ENCODE results near the gene HTR6. TPM values are rescaled to one million over a fixed set of nuclear protein-coding genes. Genes with fewer than 3 reads are reported as not detected.

Gene HTR6
- total and polyA plus RNA-seq, 2 of the 4 experiments (the other 2 are of a cell fraction) = not detected

GRCh38 chr1:19684677-19685076 lies 20.0 kb downstream of the HTR6 start:
- Histone ChIP-seq H3K18ac (ENCODE audit: low read depth, low read length) (no peak overlapping the region), H3K9me3 (ENCODE audit: control insufficient read depth, insufficient read depth, low read length) (peaks cover 3% of the 10 kb centered on the region; the same call in 1 of the 2 replicates), H2BK20ac (ENCODE audit: low read depth, low read length) (no peak overlapping the region), H2BK15ac (ENCODE audit: low read depth, low read length) (no peak overlapping the region), H3K4me2 (ENCODE audit: low read depth, low read length) (no peak overlapping the region), H4K91ac (ENCODE audit: insufficient read depth, low read depth, low read length) (no peak overlapping the region), H4K8ac (ENCODE audit: low read depth in 2 of 2, low read length in 2 of 2) (no peak overlapping the region), H3K9ac (ENCODE audit: low read depth, low read length) (no peak overlapping the region), H3K14ac (replicated peaks; ENCODE audit: low read depth, low read length) (no peak overlapping the region), H2BK5ac (ENCODE audit: low read depth, low read length, poor library complexity, severe bottlenecking) (no peak overlapping the region), H2AFZ (replicated peaks; ENCODE audit: low read length, poor library complexity) (no peak overlapping the region), H2BK120ac (ENCODE audit: low read depth, low read length) (no peak overlapping the region), H4K20me1 (ENCODE audit: insufficient read depth, low read length) (no peaks in the 10 kb centered on the region; the same call in 1 of the 2 replicates), H3K27ac (ENCODE audit: insufficient read depth, low read length) (no peak overlapping the region), H3K9me1 (ENCODE audit: insufficient read depth, low read length) (no peaks in the 10 kb centered on the region; the same call in 1 of the 2 replicates), H2AK9ac (replicated peaks; ENCODE audit: low read depth, low read length, poor library complexity) (no peak overlapping the region), H3K4me1 (ENCODE audit: control insufficient read depth, insufficient read depth, low read length) (no peaks in the 10 kb centered on the region), H3K27me3 (ENCODE audit: control insufficient read depth, insufficient read depth, low read length) (no peaks in the 10 kb centered on the region), H3K4me3 (ENCODE audit: insufficient read depth, low read depth, low read length) (no peak overlapping the region), H3K56ac (ENCODE audit: extremely low read depth, insufficient read depth, low read length) (no peak overlapping the region), H3K23ac (ENCODE audit: low read depth, low read length) (no peak overlapping the region), H3K4ac (ENCODE audit: low read depth, low read length) (no peak overlapping the region), H4K5ac (ENCODE audit: low read depth, low read length) (no peak overlapping the region), H3K36me3 (ENCODE audit: control insufficient read depth, insufficient read depth, low read length) (peaks cover 5% of the 10 kb centered on the region; the same call in 1 of the 2 replicates), H2AK5ac (ENCODE audit: low read depth, low read length) (no peak overlapping the region), H3K79me1 (ENCODE audit: low read depth in 1 of 2, low read length in 2 of 2) (no peaks in the 10 kb centered on the region)
- no peak for TF ChIP-seq FOS (IDR thresholded peaks at IDR 0.05; ENCODE audit: low read depth, low read length)
- no peak for TF ChIP-seq MAZ (IDR thresholded peaks at IDR 0.05; ENCODE audit: borderline replicate concordance, low read depth, low read length)
- TF ChIP-seq CTCF (conservative IDR thresholded peaks at IDR 0.05; ENCODE audit: low read depth, low read length) = no peak
- dilution Hi-C loops (cut with HindIII; ENCODE audit: low sequenced_read_pairs, unreplicated experiment) (no loop called here), in situ Hi-C loops (cut with MboI; ENCODE audit: low sequenced_read_pairs) (no loop called here), intact Hi-C loops (cut with micrococcal nuclease) (no loop called here)
- BruUV-seq (replicated peaks) = no TSS peak
- CTCF ChIA-PET = no interaction called here
- WGBS, 2 experiments (ENCODE audit: extremely low coverage in 2 of 2, insufficient read length in 1 of 2) = no CpG with 5 or more reads among the region's 2 CpGs
- DNase-seq = no peak
- POLR2A ChIA-PET (ENCODE audit: unreplicated experiment) = no interaction called here
- ATAC-seq (ENCODE audit: low read depth) = no peak
